SHP77 (cell line): ENCODE measurements around the gene ARHGAP22.

Source experiments
- DNase-seq, 2 experiments: peaks; one replicate each; lab custom pipeline; 2025; lab: John Stamatoyannopoulos, UW

ARHGAP22 gene

DNA sequence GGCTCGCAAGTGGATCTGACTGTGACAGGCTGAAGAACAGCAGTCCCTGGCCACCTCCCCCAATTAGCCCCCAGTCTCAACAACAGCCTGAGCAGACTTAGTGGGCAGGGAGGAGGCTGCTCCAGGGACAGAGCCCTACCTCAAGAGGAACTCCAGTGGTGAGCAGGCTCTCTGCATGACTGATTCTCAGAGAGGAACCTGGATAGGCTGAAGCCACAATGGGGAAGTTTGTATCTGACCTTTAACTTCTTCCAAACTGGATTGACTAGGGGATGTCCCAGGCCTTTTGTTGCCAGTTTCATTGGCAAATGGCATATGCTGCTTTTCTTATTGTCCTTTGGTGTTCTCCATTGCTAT is 93.0 kb downstream of the ARHGAP22 start:
- no peak for DNase-seq

DNA sequence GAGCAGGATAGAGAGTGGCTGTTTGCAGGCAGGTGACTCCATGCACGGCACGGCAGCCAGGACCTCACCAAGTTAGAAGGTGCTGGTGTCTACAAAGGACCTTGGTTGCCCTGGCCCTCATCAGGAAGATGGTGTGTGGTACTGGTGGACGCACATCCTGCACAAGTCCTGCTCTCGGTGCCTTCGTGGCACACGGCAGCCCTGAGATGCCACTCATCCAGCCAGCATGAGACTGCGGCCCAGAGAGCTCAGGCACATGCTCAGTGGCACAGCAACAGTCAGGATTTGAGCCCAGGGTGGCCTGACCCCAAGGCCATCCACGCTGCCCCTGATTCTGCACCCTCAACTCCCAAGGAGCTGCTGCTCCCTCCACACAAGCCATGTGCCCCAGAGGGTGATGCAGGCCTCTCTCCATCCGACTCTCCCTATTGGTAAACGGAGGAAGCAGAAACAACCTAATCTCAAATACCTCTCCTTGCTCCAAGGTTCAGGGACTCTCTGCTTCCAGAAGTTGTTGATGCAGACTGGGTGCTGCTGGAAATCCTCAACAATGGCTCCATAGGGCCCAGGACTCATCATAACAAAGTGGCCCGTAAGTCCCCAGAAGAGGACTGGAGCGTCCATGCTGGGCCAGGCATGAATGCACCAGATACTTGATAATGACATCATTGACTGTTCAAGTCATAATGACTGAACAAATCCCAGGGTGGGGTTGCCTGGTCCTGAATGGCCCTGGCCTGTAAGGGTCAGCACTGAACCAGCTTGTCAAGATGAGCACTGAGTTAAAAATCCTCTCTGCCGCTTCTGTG is 93.6 kb downstream of the ARHGAP22 start:
- no peak for DNase-seq

- DNase-seq = no peak
Observed at GRCh38 chr10:48509974-48510692, 94.7 kb downstream of the ARHGAP22 start.

DNA sequence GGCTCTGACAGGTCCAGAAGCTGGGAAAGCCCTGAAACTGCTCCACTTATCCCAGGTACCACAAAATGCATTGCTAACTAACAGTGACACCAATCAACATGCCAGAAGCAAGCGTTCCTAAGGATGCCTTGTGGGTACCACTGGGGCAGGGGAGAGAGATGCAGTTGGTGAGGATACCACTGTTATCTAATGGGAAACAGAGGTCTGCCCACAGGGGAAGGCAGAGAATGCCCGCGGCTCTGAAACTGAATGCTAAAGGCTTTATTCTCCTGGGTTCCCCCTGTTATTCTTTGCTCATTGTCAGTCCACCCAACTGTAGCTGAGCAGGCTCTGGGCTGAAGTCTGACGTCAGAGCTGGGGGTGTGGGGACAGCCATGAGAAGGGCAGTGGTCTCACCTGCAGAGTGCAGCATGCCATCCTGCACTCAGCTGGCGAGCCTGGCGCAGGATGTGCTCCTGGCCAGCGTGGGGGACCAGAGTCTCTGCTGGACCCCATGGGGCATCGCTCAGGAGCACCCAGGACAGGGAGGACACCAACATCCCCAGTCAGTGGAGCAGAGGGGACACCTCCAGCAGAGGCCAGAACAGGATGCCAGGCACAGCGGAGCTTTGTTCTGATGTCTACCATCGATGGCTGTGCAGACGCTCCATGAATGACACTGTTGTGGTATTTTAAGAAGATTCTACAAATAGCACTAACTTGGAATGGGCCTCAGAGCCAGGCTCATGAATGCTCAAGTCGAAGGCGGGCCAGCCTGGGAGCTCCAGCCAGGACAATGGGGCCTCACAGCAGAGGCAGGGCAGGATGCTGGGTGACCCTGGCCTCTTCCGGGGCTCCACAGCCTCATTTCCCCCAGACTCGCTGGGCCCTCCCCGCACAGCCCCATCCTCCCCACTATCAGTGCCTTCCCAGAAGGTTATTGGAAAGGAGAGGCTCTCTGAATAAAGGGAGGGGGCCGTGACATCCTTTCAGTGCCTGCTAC is 95.8 kb downstream of the ARHGAP22 start:
- no peak for DNase-seq

- no peak for DNase-seq
Observed at GRCh38 chr10:48507933-48508790, 96.7 kb downstream of the ARHGAP22 start.

GRCh38 chr10:48507494-48507893 is 97.4 kb downstream of the ARHGAP22 start:
- no peak for DNase-seq

DNA sequence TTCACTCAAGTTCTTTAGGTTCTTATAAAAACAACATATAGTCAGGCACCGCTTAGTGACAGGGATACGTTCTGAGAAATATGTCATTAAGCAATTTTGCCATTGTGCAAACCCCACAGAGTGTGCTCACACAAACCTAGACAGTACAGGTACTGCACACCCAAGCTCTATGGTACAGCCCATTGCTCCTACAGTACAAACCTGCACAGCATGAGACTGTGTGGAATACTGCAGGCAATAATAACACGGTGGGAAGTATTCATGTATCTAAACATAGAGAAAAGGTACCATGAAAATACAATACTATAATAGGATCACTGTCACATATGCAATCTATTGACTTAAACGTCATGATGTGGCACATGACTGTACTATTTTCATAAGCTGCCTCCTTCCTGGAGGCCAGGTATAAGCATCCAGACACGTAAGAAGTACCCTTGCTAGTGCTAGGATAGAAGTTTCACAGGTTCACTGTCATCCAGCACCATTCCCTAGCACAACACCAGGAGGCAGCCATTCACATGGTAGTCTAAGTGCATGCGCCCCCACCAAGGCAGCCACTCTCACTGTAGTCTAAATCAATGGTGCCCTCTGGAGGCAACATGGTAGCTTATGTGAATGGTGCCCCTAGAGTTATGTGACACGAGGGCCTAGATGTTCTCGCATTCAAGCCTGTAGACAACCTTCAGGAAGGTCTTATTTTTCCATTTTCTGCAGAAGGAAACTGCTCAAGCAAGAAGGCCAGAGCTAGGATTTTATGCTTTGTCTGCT is 98.5 kb downstream of the ARHGAP22 start:
- DNase-seq = peak in 1 of 2 experiments; percentile 7

DNA sequence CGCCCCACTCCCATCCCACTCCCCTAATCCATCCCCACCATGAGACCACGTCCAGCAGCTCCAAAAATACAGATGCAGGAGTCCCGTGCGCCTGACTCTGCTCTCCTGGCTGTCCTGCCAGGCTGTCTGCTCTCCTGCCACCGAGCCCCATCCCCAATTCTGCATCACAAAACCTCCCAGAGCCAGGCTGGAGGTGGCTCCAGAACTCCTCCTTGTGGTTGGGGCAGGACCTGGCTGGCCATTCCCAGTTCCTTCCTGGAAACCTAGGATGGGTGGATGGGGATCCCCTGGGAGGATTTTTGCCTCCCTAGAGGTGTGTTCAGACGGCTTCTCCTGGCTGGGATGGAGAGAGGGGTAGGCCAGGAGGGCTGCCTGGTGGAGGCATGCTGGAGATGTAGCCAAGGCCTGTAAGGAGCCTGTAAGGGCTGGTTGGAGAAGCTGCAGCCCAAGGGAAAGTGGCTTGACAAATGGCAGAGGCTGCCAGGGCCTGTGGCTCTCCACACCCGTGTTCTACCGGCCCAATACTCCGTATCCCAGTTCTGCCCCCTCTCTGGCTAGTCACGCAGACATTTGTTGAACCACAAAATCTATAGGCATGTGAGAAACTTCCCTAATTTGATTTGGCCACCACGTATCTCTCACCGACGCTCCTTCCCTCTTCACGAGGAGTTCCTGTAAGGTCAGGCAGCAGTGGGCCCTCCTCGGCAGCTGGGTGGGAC is 99.3 kb downstream of the ARHGAP22 start:
- DNase-seq = no peak

- DNase-seq = no peak
Observed at GRCh38 chr10:48504141-48504885, 100.6 kb downstream of the ARHGAP22 start.

GRCh38 chr10:48503293-48503911 is 101.5 kb downstream of the ARHGAP22 start:
- DNase-seq = no peak

DNA sequence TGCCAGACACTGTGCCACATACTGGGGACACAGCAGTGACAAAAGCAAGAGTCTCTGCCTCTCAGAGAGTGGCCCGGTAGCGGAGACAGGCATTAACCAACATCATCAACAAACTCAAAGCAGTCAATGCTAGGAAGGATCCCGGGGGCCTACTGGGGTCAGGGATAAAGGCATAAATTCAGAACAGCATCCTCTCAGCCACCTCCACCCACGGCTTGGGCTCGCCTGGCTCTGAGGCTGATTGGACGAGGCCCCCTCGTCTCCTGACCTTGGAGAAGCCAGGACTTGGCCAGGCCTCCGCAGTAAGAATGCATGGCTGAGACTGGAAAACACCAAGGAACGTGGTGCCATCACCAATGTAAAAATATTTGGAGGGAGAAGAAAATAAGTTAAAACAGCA is 102.1 kb downstream of the ARHGAP22 start:
- no peak for DNase-seq

GRCh38 chr10:48501787-48502771 is 102.8 kb downstream of the ARHGAP22 start:
- no peak for DNase-seq

DNA sequence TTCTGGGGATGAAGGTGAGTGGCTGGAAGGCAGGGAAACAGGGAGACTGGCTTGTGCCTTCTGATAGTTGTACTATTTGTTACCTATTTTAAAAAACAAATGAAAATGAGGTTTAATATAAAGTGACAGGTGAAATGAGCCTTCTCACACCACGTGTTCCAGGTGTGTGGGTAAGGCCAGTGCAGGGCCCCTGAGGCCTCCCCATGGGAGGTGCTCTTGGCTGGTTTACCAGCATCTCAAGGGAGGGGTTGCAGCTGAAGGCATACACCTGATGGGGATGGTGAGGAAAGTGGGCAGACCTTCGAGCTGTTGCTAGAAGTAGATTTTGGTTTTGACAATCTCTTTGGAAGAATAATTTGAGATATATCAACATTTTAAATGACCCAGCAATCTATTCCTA is 103.6 kb downstream of the ARHGAP22 start:
- DNase-seq = no peak

DNA sequence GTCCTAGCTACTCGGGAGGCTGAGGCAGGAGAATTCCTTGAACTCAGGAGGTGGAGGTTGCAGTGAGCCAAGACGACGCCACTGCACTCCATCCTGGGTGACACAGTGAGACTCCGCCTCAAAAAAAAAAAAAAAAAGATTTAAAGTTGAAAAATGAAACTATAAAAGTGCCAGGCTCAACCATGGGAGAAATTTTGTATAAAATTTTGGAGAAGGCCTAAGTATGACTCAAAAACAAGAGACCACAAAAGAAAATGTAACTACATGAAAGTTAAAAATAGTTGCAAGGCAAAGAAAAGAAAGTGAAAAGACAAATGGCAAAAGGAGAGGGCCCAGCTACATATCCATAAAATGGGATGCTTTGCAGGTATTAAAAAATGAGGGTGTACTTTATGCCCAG is 104.1 kb downstream of the ARHGAP22 start:
- DNase-seq = no peak

GRCh38 chr10:48498940-48499510 is 105.8 kb downstream of the ARHGAP22 start:
- DNase-seq = no peak

DNA sequence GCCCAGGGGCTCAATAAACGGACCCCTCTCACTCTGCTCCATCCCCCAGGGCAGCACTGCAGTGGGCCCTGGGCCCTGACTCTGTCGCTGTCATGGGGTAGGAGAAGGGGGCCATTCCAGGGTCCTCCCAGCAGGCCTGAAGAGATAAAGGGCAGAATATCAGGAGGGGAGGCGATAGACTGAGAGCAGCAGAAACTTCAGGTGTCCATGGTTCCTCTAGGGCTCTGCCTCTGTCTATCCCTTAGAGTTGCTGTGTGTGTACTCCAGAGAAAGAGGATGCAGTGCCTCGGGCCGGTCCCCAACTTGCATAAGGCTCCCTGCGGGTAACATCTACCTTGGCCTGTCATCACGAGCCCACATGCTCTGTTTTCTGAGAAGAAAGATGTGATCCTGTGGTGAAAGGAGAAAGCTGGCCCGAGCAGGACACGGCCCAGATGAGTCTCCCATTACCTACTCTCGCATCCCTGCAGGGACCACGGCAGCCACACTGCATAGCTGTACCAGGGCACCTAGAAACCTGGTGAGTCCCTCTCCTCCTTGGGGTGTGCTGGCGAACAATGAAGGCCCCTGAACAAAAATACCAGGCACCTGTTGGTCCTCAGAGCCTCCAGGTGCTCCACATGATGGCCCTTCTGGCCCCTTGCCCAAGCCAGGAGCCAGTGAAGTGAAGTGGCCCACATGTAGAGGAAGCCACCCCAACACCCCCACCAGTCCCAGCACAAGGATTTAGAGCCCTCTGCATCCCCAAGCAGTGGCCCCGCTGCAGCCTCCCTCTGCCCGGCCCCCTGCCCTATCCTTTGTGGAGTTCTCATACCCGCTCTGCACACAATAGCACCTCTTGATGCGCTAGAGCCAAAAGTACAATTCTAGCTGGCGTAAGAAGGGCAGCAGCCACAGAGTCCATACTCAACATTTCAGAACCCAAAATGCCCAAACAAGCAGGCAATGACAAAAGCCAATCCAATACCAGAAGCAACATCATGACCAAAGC is 106.8 kb downstream of the ARHGAP22 start:
- DNase-seq = no peak
